K562 (cell line): Measurements from ENCODE around the gene ATXN7L2. TPM values are rescaled to one million over a fixed set of nuclear protein-coding genes. Genes with fewer than 3 reads are reported as not detected.

Experiments used
- CTBP1 ChIP-seq: fragments of 450-650 bp; IDR thresholded peaks from 2 replicates; pipeline ENCODE4 v1.6.1; 2016; ENCODE audit warnings: borderline replicate concordance
- FOSL1 ChIP-seq: fragments of 200-800 bp; sonication (Bioruptor generic); conservative IDR thresholded peaks from 2 replicates; pipeline ENCODE4 v1.6.1; 2016; ENCODE audit warnings: missing genetic modification characterization, missing compliant biosample characterization
- HDAC3 ChIP-seq: fragments of 450-650 bp; IDR thresholded peaks from 2 replicates; pipeline ENCODE4 v1.6.1; 2018; ENCODE audit warnings: borderline replicate concordance, mild to moderate bottlenecking, moderate library complexity; ENCODE audit not compliant: partially characterized antibody
- HSF4 ChIP-seq: fragments of 250-450 bp; sonication (Bioruptor Pico); IDR thresholded peaks from 2 replicates; pipeline ENCODE4 v2.1.2; 2022; ENCODE audit warnings: mild to moderate bottlenecking, moderate library complexity, borderline replicate concordance
- NEUROD1 ChIP-seq: fragments of 150-350 bp; IDR thresholded peaks from 2 replicates; pipeline ENCODE4 v1.6.1; 2014; ENCODE audit warnings: borderline replicate concordance, low read length, low read depth; ENCODE audit not compliant: partially characterized antibody
- NUFIP1 ChIP-seq: fragments of 450-650 bp; IDR thresholded peaks from 2 replicates; pipeline ENCODE4 v1.6.1; 2018; ENCODE audit not compliant: partially characterized antibody
- POLR3G ChIP-seq: IDR thresholded peaks from 2 replicates; pipeline ENCODE4 v1.6.1; 2011; ENCODE audit not compliant: insufficient read length, insufficient replicate concordance; ENCODE audit errors: extremely low read depth
- RAD21 ChIP-seq, 2 experiments: fragments of 250-450 bp in 1 of 2; fragments of 450-650 bp in 1 of 2; sonication (Bioruptor Pico) in 1 of 2; formaldehyde crosslinking in 1 of 2; IDR thresholded peaks in 1 of 2; conservative IDR thresholded peaks in 1 of 2; 2 replicates each; pipeline versions ENCODE4 v1.4.0 to v1.8.0; 2020 to 2022; ENCODE audit warnings: mild to moderate bottlenecking in 2 of 2, moderate library complexity in 1 of 2
- SAFB ChIP-seq: fragments of 200-400 bp; formaldehyde crosslinking; IDR thresholded peaks from 2 replicates; pipeline ENCODE4 v1.6.1; 2017; ENCODE audit warnings: low read depth, low read length, borderline replicate concordance
- STAG1 ChIP-seq: sonication (generic); formaldehyde crosslinking; IDR thresholded peaks from 2 replicates; pipeline ENCODE4 v1.5.0; 2020; ENCODE audit warnings: missing genetic modification reagents, borderline replicate concordance
- TCF7L2 ChIP-seq: fragments of 150-350 bp; IDR thresholded peaks from 2 replicates; pipeline ENCODE4 v1.6.1; 2016; ENCODE audit warnings: low read depth, mild to moderate bottlenecking, low read length, moderate library complexity
- TFAM ChIP-seq: fragments of 250-450 bp; sonication (Bioruptor Pico); conservative IDR thresholded peaks from 2 replicates; pipeline ENCODE4 v1.5.0; 2021; ENCODE audit warnings: mild to moderate bottlenecking, moderate library complexity
- ZBTB17 ChIP-seq: fragments of 450-650 bp; formaldehyde crosslinking; IDR thresholded peaks from 2 replicates; pipeline ENCODE4 v1.4.0; 2020; ENCODE audit warnings: mild to moderate bottlenecking
- ZFP36 ChIP-seq: fragments of 150-350 bp; IDR thresholded peaks from 2 replicates; pipeline ENCODE4 v1.6.1; 2018; ENCODE audit warnings: low read length, low read depth; ENCODE audit not compliant: partially characterized antibody
- ZNF561 ChIP-seq: fragments of 450-650 bp; formaldehyde crosslinking; conservative IDR thresholded peaks from 2 replicates; pipeline ENCODE4 v1.4.0; 2020; ENCODE audit warnings: mild to moderate bottlenecking, moderate library complexity
- ZNF830 ChIP-seq: fragments of 250-450 bp; sonication (Bioruptor Pico); IDR thresholded peaks from 2 replicates; pipeline ENCODE4 v1.5.0; 2021; ENCODE audit warnings: mild to moderate bottlenecking
- polyA plus RNA-seq, 8 experiments: library from polyadenylated mRNA; depleted of rRNA in 4 of 8; stranded (reverse) in 5 of 8; unstranded in 3 of 8; fragments of >200 nt; fragmentation: Nextera tagmentation in 2 of 8; fragmentation: Illumina TruSeq in 1 of 8; extraction: Ambion mirVana in 2 of 8; extraction: Trizol in 1 of 8; gene quantifications; 2 replicates each; pipeline versions ENCODE4 v1.2.1 to v1.2.3, GENCODE V29; 2011 to 2014; ENCODE audit warnings: inconsistent platforms in 1 of 8, missing spikeins in 1 of 8
- total RNA-seq, 7 experiments: library from RNA; depleted of rRNA in 6 of 7; stranded (reverse); fragments of >200 nt in 6 of 7; fragmentation: Illumina TruSeq in 2 of 7; extraction: Trizol in 2 of 7; gene quantifications; 2 replicates each; pipeline versions ENCODE4 v1.2.1 to v1.2.3, GENCODE V29; 2011 to 2021; ENCODE audit warnings: low replicate concordance in 1 of 7
- TF ChIP-seq, protein P1 (sequence below): fragments of 250-450 bp; sonication (Bioruptor Pico); IDR thresholded peaks from 2 replicates; pipeline ENCODE4 v1.5.0; 2021
- TF ChIP-seq, protein P2 (sequence below), 2 experiments: fragments of 450-650 bp; IDR thresholded peaks; 2 replicates each; pipeline ENCODE4 v1.6.1; 2016; ENCODE audit warnings: mild to moderate bottlenecking in 2 of 2, borderline replicate concordance in 1 of 2, low read depth in 1 of 2, moderate library complexity in 1 of 2

ATXN7L2 gene
- total and polyA plus RNA-seq, 9 of the 15 experiments (the other 6 are each of a cell fraction or from before 2014, with no cell fraction given), result 0.21 to 10.4 (median 5.8) TPM

DNA sequence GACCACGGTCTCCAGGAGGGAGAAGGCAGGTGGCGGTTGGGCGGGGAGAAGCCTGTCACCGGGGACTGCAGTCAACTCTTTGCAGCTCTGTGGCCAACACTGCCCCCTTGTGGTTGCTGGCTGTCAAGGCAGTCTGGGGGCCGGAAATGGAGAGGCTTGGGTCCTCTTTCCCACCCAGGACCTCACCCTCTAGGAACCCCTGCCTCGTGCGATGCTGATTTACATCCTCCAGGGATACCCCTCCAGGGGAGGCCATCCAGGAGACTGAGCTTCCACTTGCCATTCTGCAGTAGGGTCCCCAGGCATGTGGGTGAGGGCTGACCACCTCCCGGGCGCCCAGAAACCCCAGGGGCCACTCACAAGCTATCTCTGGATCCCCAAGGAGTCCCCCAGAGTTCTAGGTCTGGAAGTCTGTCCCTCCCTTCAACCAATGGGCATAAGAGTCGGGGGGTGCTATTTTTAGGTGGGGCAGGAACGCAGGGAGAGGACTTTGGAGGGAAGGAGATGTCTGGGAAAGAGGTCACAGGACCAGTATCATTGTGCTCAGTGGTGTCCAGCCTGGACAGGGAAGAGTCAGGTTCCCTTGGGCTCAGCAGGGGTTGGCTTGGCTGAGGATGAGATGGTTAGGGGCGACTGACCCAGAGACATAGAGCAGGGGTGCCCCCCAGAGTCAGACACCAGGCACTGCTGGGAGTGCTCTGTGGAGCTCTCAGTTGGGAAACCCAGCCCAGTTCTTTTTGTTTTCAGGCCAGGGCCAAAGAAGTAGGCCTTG is 48.8 kb downstream of the ATXN7L2 start (continued):
- TF ChIP-seq STAG1 (CRISPR knock-in tag) (peak; percentile 92), TFAM (no peak), HSF4 (CRISPR knock-in tag) (no peak), ZNF561 (CRISPR knock-in tag) (no peak), ZFP36 (peak; percentile 19), POLR3G (no peak), RAD21 (CRISPR knock-in tag; conservative IDR thresholded peaks at IDR 0.05 in 1 of 2, IDR thresholded peaks at IDR 0.05 in 1 of 2) (peak; percentile 92 to 98), FOSL1 (tag) (0 out of 2 replicates have a peak, but pooled peaks have one; percentile 16), ZNF830 (CRISPR knock-in tag) (no peak), NEUROD1 (no peak), CTBP1 (peak; percentile 62; the same call in 1 of the 2 replicates), SAFB (no peak), TCF7L2 (0 out of 2 replicates have a peak, but pooled peaks have one; percentile 38), HDAC3 (no peak), ZBTB17 (CRISPR knock-in tag) (0 out of 2 replicates have a peak, but pooled peaks have one; percentile 23), NUFIP1 (no peak)
- TF ChIP-seq, protein P1, sequence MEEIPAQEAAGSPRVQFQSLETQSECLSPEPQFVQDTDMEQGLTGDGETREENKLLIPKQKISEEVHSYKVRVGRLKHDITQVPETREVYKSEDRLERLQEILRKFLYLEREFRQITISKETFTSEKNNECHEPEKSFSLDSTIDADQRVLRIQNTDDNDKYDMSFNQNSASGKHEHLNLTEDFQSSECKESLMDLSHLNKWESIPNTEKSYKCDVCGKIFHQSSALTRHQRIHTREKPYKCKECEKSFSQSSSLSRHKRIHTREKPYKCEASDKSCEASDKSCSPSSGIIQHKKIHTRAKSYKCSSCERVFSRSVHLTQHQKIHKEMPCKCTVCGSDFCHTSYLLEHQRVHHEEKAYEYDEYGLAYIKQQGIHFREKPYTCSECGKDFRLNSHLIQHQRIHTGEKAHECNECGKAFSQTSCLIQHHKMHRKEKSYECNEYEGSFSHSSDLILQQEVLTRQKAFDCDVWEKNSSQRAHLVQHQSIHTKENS (CRISPR knock-in tag), result no peak
- TF ChIP-seq, protein P2, sequence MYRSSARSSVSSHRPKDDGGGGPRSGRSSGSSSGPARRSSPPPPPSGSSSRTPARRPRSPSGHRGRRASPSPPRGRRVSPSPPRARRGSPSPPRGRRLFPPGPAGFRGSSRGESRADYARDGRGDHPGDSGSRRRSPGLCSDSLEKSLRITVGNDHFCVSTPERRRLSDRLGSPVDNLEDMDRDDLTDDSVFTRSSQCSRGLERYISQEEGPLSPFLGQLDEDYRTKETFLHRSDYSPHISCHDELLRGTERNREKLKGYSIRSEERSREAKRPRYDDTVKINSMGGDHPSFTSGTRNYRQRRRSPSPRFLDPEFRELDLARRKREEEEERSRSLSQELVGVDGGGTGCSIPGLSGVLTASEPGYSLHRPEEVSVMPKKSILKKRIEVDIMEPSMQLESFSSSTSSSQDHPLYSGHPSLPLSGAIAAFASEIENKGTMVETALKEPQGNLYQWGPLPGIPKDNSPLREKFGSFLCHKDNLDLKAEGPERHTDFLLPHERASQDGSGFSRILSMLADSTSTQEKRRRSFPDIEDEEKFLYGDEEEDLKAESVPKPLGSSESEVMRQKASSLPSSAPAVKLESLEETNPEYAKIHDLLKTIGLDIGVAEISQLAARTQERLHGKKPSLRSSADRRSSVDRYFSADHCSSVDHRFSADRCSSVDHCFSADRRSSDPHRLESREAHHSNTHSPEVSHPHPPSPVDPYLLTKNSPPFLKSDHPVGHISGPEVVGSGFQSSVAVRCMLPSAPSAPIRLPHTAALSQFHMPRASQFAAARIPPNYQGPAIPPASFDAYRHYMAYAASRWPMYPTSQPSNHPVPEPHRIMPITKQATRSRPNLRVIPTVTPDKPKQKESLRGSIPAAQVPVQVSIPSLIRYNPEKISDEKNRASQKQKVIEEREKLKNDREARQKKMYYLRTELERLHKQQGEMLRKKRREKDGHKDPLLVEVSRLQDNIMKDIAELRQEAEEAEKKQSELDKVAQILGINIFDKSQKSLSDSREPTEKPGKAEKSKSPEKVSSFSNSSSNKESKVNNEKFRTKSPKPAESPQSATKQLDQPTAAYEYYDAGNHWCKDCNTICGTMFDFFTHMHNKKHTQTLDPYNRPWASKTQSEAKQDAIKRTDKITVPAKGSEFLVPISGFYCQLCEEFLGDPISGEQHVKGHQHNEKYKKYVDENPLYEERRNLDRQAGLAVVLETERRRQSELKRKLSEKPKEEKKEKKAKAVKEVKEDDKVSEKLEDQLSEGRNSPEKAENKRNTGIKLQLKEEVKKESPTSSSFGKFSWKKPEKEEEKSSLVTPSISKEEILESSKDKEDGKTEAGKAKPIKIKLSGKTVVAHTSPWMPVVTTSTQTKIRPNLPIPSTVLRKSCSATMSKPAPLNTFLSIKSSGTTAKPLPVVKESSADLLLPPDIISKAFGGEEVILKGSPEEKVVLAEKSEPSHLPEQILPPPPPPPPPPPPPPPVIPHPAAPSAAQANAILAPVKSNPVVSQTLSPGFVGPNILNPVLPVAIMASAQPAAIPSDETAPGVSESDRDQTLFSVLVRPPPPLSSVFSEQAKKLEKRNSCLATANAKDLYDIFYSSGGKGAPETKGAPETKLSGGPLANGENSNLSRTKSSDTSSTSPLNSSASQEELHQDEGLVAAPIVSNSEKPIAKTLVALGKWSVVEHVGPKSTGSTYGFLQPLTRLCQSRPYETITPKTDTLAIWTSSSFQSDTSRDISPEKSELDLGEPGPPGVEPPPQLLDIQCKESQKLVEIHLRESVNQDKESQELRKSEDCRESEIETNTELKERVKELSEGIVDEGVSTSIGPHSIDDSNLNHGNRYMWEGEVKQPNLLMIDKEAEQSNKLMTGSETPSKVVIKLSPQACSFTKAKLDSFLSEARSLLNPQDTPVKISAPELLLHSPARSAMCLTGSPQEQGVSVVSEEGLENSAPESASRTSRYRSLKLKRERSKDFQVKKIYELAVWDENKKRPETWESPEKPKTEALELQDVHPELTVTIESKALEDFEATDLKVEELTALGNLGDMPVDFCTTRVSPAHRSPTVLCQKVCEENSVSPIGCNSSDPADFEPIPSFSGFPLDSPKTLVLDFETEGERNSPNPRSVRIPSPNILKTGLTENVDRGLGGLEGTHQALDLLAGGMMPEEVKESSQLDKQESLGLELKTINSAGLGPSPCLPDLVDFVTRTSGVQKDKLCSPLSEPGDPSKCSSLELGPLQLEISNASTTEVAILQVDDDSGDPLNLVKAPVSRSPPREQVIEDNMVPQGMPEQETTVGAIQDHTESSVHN (IDR thresholded peaks at IDR 0.05; ENCODE audit: borderline replicate concordance in 1 of 2, low read depth in 1 of 2), result no peak
